Measurements from ENCODE around the gene HIC2.
"Not testable (repeated sequence)": the region's sequence is repeated elsewhere in the genome, so short reads cannot be mapped to it uniquely, and the experiment has no call there.

HIC2 gene

DNA sequence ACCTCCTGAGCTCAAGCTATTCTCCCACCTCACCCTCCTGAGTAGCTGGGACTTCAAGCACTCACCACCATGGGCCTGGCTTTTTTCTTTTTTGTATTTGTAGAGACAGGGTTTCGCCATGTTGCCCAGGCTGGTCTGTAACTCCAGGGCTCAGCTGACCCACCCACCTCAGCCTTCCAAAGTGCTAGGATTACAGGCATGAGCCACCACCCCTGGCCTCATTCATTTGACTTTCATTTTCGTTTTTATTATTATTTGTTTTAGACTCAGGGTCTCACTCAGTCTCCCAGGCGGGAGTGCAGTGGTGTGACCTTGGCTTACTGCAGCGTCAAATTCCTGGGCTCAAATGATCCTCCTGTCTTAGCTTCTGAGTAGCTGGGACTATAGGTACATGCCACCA, 9.4 kb upstream of the HIC2 start:
- ATAC-seq (replicated peaks; ENCODE audit: extremely low read depth, poor library complexity, severe bottlenecking); H3K36me3 Mint-ChIP-seq (ENCODE audit: insufficient read depth); H3K4me3 Mint-ChIP-seq; H3K9me3 Mint-ChIP-seq; H3K27ac Mint-ChIP-seq (ENCODE audit: low read depth); H3K4me1 Mint-ChIP-seq; DNase-seq (ENCODE audit: low spot score in 2 of 2); H3K27me3 Mint-ChIP-seq: not testable (repeated sequence)

DNA sequence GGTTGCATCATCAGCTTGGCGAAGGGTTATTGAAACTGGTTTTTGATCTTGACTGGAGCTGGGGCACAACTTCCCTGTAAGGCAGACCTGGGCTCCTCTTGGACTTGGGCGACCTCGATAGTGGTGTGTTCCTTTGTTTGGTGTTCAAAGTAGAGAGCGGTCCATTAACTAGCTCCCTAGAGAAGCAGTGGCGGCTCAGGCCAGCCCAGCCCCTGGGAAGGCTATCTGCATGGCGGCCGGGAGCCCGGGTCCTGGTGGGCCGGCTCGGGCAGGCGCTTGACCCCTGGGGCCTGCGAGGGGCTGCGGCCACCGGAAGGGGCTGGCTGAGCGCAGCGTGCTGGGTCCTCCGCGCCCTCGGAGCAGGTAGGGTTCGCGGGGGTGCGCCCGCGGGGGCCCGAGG, 796 bp upstream of the HIC2 start:
- not testable (repeated sequence) for DNase-seq (ENCODE audit: low spot score in 2 of 2); H3K9me3 Mint-ChIP-seq; ATAC-seq (replicated peaks; ENCODE audit: extremely low read depth, poor library complexity, severe bottlenecking)

DNA sequence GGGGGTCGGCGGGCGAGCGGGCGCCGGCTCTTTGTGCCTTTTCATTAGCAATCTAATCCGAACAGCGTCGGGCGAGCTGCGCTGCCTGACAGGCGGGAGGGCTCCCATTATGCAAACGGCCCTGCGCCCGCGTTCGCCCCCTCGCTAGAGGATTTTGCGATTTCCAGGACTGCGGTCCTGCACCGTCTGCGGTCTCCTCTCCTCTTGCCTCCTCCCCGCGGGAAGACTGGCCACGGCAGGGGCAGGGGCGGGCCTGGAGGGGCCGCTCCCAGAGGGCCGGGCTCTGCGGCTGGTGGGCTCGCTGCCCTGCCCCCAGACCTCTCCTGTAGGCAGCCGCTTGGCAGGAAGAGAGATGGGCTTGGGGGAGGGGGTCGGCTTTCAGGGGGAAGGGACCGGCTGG, 682 bp downstream of the HIC2 start:
- not testable (repeated sequence) for H3K4me1 Mint-ChIP-seq; H3K27ac Mint-ChIP-seq (ENCODE audit: low read depth); H3K9me3 Mint-ChIP-seq; H3K36me3 Mint-ChIP-seq (ENCODE audit: insufficient read depth); H3K27me3 Mint-ChIP-seq; DNase-seq (ENCODE audit: low spot score in 2 of 2)
- H3K4me3 Mint-ChIP-seq = peak overlapping the region; percentile 41
- ATAC-seq (replicated peaks; ENCODE audit: extremely low read depth, poor library complexity, severe bottlenecking) = peak; percentile 11

More for the DNA sequence above, 796 bp upstream of the HIC2 start:
- not testable (repeated sequence) for H3K27me3 Mint-ChIP-seq; H3K4me1 Mint-ChIP-seq; H3K36me3 Mint-ChIP-seq (ENCODE audit: insufficient read depth); H3K27ac Mint-ChIP-seq (ENCODE audit: low read depth); H3K4me3 Mint-ChIP-seq

DNA sequence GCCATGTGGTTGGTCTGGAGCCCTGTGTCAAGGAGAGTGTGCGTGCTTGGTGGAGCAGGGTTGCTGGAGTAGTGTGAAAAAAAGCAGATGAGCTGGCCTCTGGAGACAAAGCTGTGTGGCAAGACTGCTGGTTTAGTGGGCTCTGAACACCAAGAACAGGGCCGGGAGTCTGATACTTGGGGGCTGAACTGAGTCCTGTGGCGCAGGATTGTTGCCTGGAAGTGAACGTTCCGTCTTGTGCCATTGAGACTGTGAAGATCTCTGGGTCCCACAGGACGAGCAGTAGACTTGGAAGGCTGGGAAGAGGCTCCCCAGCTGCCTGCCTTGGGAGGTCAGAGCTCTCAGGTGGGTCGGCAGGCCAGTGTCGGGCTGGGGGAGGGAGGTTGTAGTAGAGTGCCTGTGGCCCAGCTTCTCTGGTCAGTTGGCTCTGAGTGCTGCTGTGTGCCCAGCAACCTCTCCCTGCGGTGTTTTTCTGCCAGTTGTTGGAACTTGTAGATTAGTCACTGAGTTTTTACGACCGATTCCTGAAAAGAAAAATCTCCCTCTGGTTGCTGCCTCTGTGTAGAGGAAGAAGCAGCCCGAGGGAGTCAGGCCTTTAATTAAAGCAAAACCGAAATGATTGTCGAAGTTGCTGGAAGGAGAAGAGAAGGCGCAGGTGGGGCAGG, 1.9 kb downstream of the HIC2 start:
- H3K4me3 Mint-ChIP-seq; H3K27ac Mint-ChIP-seq (ENCODE audit: low read depth); DNase-seq (ENCODE audit: low spot score in 2 of 2); ATAC-seq (replicated peaks; ENCODE audit: extremely low read depth, poor library complexity, severe bottlenecking); H3K9me3 Mint-ChIP-seq; H3K36me3 Mint-ChIP-seq (ENCODE audit: insufficient read depth); H3K27me3 Mint-ChIP-seq; H3K4me1 Mint-ChIP-seq: not testable (repeated sequence)

DNA sequence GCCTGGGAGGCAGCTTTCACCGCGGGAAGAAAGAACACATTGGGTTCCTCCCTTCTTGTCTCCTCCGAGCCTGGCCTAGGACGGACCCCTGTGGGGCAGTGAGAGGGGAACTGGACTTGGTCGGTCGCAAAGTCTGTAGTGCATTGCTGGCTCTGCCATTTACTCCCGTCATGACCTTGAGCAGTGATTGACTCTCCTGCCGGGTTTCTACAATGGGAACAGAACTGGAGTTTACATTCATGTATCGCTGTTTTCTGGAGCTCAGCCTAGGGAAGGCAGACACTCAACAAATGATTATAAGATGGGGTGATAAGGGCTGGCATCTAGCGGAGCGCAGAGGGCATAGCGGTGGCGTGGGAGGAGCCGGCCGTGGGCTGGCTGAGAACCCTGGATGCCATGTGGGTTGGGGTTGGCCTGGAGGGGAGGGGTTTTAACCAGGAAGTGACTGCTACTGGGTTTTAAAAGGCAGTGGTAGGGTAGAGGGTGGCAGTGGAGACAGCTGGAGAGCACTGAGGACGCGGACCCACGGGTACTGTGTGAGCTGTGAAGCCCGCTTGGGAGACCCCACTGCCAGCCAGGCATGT, 3.1 kb downstream of the HIC2 start:
- not testable (repeated sequence) for H3K27me3 Mint-ChIP-seq; DNase-seq (ENCODE audit: low spot score in 2 of 2); H3K4me3 Mint-ChIP-seq; H3K27ac Mint-ChIP-seq (ENCODE audit: low read depth); H3K4me1 Mint-ChIP-seq; H3K9me3 Mint-ChIP-seq; H3K36me3 Mint-ChIP-seq (ENCODE audit: insufficient read depth)
- ATAC-seq (replicated peaks; ENCODE audit: extremely low read depth, poor library complexity, severe bottlenecking) = peak; percentile 69

DNA sequence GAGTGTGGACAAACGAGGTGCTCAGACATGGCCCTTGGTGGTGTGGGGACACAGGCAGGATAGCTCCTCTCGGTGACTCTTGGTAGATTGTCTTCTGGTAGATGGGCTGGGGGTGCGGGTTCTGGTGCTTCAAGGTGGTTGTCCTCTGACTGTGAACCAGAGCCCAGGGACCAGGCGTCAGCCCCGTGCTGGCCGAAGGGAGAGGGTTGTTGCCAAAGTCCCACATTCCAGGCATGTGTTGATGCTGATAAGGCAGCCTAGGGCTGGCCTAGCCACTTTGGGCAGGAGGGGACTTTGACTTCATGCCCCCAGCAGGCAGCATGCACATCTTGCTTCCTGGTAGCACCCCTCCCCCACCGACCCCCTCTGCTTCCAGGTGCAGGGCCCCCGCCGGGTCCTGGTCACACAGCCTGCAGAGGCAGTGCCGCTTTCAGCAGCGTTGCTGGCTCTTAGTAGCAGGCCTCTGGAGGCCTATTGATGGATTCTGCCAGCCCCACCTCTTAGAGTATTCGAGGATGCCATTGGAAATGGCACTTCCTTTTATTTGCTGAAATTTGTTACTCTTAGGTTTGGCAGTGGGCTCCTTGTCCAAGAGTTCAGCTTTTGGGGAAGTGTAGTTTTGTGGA, 7.0 kb downstream of the HIC2 start:
- H3K27me3 Mint-ChIP-seq; H3K4me3 Mint-ChIP-seq; H3K9me3 Mint-ChIP-seq; DNase-seq (ENCODE audit: low spot score in 2 of 2); ATAC-seq (replicated peaks; ENCODE audit: extremely low read depth, poor library complexity, severe bottlenecking); H3K27ac Mint-ChIP-seq (ENCODE audit: low read depth); H3K36me3 Mint-ChIP-seq (ENCODE audit: insufficient read depth); H3K4me1 Mint-ChIP-seq: not testable (repeated sequence)

DNA sequence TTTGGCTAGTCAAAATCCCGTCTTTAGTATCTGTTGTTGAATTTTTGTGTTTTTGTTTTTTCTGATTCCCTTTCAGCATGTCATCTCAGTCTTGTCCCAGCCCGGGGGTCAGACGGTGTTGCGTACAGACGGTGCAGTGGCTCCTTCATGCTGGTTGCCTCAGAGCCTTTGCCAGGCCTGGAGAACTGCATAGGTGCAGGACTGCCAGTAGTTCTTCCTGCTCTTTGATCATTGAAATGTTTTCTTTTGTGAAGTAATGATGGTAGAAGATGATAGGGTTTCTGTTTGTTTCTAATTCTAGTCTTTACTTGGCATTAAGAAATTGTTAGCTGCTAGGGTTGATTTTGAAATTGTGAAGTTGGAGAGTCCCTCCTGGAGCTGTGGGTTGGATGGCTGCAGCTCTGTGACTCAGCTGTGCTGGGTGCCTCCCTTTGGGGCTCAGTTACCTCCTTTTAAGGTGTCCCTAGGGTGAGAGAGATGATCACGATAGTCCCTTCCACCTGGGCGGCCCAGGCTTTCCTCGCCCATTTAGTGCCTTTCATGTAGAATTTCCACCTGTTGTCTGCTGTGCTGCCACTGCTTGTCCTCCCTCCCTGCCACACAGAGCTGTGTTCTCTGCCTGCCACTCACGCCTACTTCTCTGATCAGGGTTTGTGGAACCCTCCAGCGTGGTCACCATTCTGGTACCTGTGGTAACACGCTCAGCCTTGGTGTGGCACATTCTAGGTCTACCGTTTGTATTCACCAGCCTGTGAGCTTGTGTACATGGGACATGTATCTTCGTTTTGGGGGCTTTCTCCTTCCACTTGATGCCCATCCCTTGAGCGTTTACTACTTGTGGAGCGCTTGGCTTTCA, 17.4 kb downstream of the HIC2 start:
- not testable (repeated sequence) for H3K4me1 Mint-ChIP-seq; H3K4me3 Mint-ChIP-seq; DNase-seq (ENCODE audit: low spot score in 2 of 2); H3K9me3 Mint-ChIP-seq; H3K27me3 Mint-ChIP-seq; H3K36me3 Mint-ChIP-seq (ENCODE audit: insufficient read depth); H3K27ac Mint-ChIP-seq (ENCODE audit: low read depth)
- ATAC-seq (replicated peaks; ENCODE audit: extremely low read depth, poor library complexity, severe bottlenecking) = peak; percentile 74

DNA sequence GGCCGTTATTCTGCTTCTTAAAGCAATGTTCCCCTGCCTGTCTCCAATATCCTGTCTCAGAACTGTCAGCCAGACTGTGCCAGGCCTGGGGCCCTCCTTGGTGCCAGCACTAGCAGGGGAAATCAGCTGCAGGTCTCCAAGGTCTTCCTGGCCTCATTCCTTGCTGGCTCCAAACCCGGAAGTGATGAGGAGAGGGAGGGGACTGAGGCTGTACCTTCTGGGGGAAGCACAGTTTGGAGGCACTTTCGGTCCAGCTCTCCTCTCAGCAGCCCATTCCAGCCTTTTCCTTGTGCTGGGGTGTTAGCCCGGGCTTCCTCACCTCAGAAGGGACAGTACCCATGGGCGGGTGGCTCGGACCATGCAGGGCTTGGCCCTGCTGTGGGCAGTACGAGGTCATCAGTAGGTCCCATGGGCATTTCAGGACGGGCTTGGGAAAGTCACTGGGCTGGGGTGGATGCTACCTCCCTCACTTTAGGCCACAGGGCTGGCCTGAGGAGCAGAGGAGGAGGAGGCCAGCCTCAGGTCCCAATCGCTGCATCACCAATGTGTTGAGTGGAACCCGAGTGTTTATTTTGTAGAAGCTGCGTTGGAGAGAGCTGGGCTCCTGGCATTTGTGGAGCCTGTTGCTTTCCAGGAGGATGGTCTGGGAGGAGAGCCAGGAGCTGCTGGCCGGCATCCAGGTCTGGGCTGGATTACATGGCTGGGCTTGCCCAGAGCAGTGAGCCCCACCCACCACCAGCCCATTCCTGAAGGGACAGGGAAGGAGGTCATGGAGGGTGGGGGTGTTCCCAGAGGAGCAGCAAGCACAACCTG, 19.0 kb downstream of the HIC2 start:
- DNase-seq (ENCODE audit: low spot score in 2 of 2) = peak; percentile 7 to 8
- H3K9me3 Mint-ChIP-seq; ATAC-seq (replicated peaks; ENCODE audit: extremely low read depth, poor library complexity, severe bottlenecking): not testable (repeated sequence)

DNA sequence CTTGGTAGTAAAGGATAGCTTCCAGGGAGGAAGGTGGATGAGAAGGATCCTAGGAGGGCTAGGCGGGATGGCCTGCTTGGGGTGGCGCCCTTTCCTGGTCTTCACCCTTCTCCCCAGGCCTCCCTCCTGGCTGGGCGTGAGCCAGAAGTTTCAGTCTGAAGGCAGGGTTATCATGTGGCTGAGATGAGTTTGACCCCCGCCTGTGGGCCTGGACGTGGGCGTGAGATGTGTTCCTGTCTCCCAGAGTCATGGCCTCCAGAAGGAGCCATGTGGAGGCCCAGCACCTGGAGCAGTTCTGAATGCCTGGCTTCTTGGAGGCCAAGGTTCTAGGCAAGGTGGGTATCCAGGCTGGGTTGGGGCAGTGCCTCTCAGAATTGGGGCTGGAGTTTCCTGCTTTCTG, 20.8 kb downstream of the HIC2 start:
- H3K4me1 Mint-ChIP-seq; H3K36me3 Mint-ChIP-seq (ENCODE audit: insufficient read depth); DNase-seq (ENCODE audit: low spot score in 2 of 2); H3K27ac Mint-ChIP-seq (ENCODE audit: low read depth); H3K9me3 Mint-ChIP-seq; H3K27me3 Mint-ChIP-seq; ATAC-seq (replicated peaks; ENCODE audit: extremely low read depth, poor library complexity, severe bottlenecking); H3K4me3 Mint-ChIP-seq: not testable (repeated sequence)

More for the DNA sequence above, 19.0 kb downstream of the HIC2 start:
- H3K4me3 Mint-ChIP-seq; H3K4me1 Mint-ChIP-seq; H3K36me3 Mint-ChIP-seq (ENCODE audit: insufficient read depth); H3K27me3 Mint-ChIP-seq; H3K27ac Mint-ChIP-seq (ENCODE audit: low read depth): not testable (repeated sequence)

DNA sequence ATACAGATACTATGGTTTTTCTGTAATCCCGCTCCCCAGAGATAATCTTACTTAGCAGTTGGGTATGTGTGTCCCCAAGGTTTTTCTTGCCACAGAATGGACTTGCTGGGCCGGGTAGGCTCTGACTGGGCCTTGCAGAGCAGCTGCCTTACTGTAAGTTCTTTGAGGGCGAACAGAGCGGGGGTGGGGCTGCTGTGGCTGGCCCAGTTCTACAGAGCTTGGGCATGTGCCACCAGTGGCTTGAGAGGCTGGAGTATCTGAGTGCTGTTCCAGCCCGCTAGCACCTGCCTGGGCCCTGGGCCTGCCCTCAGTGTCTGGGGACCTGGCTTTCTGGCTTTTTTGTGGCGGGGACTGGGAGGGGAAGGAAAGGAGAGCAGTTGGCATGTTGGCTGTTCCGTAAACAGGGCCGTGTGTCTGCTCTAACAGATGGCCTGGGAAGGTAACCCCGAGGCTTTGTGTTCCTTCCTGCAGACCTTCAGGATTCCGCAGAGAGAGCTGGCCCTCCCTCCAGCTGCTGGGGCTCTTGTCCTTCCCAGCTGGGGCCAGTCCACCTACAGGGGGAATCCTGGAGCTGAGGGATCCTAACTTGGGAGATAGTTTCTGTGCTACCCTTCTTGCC, 23.0 kb downstream of the HIC2 start:
- H3K4me3 Mint-ChIP-seq; H3K27ac Mint-ChIP-seq (ENCODE audit: low read depth); ATAC-seq (replicated peaks; ENCODE audit: extremely low read depth, poor library complexity, severe bottlenecking); H3K9me3 Mint-ChIP-seq; H3K36me3 Mint-ChIP-seq (ENCODE audit: insufficient read depth); DNase-seq (ENCODE audit: low spot score in 2 of 2); H3K4me1 Mint-ChIP-seq; H3K27me3 Mint-ChIP-seq: not testable (repeated sequence)

DNA sequence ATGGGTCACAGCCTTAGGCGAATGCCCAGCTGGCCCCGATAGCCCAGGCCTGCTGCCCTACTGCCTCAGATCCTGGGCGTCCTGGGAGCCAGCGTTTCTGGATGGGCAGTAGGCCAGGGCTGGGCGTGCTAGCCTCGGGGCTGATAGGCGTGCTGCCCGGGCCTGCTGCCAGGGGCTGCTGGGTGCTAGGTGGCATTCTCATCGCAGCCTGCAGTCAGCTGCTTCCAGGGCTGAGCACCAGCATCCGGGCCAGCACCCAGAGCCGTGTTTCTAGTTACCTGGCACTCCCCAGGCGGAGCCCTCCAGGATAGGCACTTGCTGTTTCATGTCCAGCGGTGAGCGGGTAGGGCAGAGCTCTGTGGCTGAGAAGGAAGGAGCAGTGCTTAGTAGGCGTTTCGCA, 23.5 kb downstream of the HIC2 start:
- H3K36me3 Mint-ChIP-seq (ENCODE audit: insufficient read depth); ATAC-seq (replicated peaks; ENCODE audit: extremely low read depth, poor library complexity, severe bottlenecking); H3K9me3 Mint-ChIP-seq; H3K4me3 Mint-ChIP-seq; DNase-seq (ENCODE audit: low spot score in 2 of 2); H3K27me3 Mint-ChIP-seq; H3K27ac Mint-ChIP-seq (ENCODE audit: low read depth); H3K4me1 Mint-ChIP-seq: not testable (repeated sequence)

DNA sequence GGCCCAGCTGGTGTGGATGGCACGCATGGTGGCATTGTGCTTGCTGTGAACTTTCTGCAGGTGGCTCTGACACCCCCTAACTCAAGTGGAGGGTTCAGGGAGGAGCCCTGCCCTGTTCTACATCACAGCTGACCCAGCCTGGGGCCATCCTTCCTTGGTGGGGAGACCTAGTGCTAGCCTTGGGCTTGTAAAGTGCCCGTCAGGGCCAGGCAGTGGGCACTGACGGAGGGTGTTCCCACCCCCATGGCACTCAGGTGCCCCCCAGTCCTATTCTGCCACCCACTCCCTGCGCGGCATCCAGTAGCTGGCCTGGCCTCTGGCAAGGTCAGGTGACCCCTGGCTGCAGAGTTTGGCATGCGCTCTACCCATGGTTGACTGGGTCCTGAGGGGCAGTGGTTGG, 24.0 kb downstream of the HIC2 start:
- DNase-seq (ENCODE audit: low spot score in 2 of 2); H3K27ac Mint-ChIP-seq (ENCODE audit: low read depth); H3K4me3 Mint-ChIP-seq; H3K36me3 Mint-ChIP-seq (ENCODE audit: insufficient read depth); H3K27me3 Mint-ChIP-seq; ATAC-seq (replicated peaks; ENCODE audit: extremely low read depth, poor library complexity, severe bottlenecking); H3K9me3 Mint-ChIP-seq; H3K4me1 Mint-ChIP-seq: not testable (repeated sequence)

All from central memory CD8-positive, alpha-beta T cell (primary cell).